Central memory CD8-positive, alpha-beta T cell (primary cell): ENCODE data around the gene CUEDC1.
A peak's percentile ranks its signal among the peaks of the same experiment; 100 is the strongest.
"Not testable (repeated sequence)": the region's sequence is repeated elsewhere in the genome, so short reads cannot be mapped to it uniquely, and the experiment has no call there.

Source experiments
- ATAC-seq: fragments of 150-1000 bp; cut with Tn5 transposase; replicated peaks from 2 replicates; pipeline ENCODE4 v1.10.0; 2022; ENCODE audit warnings: mild to moderate bottlenecking, moderate FRiP score, moderate number of reproducible peaks; ENCODE audit not compliant: poor library complexity, severe bottlenecking; ENCODE audit errors: extremely low read depth
- DNase-seq, 2 donors: peaks; one replicate each; pipeline ENCODE4 v3.0.0; 2021; ENCODE audit warnings: low spot score in 2 of 2
- H3K27ac Mint-ChIP-seq: one replicate; pipeline ENCODE4 v1.8.0; 2022; ENCODE audit warnings: low read depth, mild to moderate bottlenecking, moderate library complexity, mixed read lengths
- H3K27me3 Mint-ChIP-seq: one replicate; pipeline ENCODE4 v1.8.0; 2022; ENCODE audit warnings: mixed read lengths
- H3K36me3 Mint-ChIP-seq: one replicate; pipeline ENCODE4 v1.8.0; 2022; ENCODE audit warnings: mild to moderate bottlenecking, moderate library complexity, mixed read lengths; ENCODE audit not compliant: insufficient read depth
- H3K4me1 Mint-ChIP-seq: one replicate; pipeline ENCODE4 v1.8.0; 2022; ENCODE audit warnings: mixed read lengths
- H3K4me3 Mint-ChIP-seq: one replicate; pipeline ENCODE4 v1.8.0; 2022; ENCODE audit warnings: mild to moderate bottlenecking, moderate library complexity, mixed read lengths
- H3K9me3 Mint-ChIP-seq: one replicate; pipeline ENCODE4 v1.8.0; 2022; ENCODE audit warnings: mixed read lengths

CUEDC1 gene

DNA sequence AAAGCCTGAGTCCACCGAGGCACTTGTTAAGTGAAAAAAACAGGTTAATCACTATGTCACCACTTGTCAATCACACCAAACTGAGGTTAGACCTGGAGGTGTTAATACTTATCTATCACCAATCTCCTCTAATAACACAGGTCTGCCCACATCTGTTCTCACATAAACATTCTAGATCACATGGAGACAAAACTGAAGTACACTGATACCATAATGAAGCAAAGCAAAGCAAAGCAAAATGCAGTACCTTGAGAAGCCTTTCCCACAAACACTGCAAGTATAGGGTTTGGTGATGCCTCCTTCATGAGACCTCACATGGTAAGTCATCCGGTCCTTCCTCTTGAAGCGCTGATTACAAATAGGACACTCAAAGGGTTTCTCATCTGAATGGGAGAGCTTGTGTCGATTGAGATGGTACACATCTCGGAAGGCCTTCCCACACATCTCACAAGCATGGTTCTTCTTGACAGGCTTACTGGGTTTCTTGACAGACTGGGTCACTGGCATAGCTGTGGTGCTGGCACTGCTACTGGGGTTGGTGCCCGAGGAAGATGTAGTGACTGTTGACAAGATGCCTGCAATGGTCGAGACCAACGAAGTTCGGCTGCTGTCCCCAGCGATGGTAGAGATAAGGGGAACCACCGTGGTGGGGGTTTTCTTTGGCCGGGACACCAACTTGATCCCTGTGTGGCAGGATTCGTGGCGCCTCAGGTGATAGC is 27.4 kb upstream of the CUEDC1 start:
- Mint-ChIP-seq H3K27me3 (no peaks in the 10 kb centered on the region), H3K4me1 (peaks cover 78% of the 10 kb centered on the region), H3K36me3 (peaks cover 51% of the 10 kb centered on the region), H3K4me3 (peak overlapping the region; percentile 42), H3K9me3 (no peaks in the 10 kb centered on the region), H3K27ac (peak overlapping the region; percentile 67)
- peak in 1 of 2 donors; percentile 33 for DNase-seq
- peak; percentile 90 for ATAC-seq

DNA sequence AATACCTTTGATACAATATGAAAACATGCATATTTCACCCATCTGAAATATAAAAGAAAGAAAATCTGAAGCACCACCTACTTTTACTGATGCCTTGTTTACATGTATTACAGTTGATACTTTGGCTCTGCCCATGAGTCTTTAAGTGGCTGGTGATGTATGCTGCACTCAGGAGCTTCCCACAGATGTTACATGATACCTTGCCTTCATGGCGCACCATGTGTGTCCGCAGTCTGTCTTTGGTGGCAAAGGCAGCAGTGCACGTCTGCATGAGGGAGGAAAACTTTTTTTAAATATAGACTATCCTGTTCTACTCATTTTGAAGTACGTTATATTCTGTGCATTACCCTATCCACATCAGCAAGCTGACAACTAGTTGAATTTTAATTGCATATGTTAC is 25.3 kb upstream of the CUEDC1 start:
- H3K27ac Mint-ChIP-seq: no peak overlapping the region
- DNase-seq (no peak), ATAC-seq (no peak)
- H3K4me1 Mint-ChIP-seq: peaks cover 70% of the 10 kb centered on the region
- no peaks in the 10 kb centered on the region for H3K27me3 Mint-ChIP-seq
- no peaks in the 10 kb centered on the region for H3K9me3 Mint-ChIP-seq
- H3K4me3 Mint-ChIP-seq: no peak overlapping the region
- H3K36me3 Mint-ChIP-seq: peaks cover 60% of the 10 kb centered on the region

GRCh38 chr17:57979076-57979475 is 23.9 kb upstream of the CUEDC1 start:
- peaks cover 59% of the 10 kb centered on the region for H3K4me1 Mint-ChIP-seq
- no peak for ATAC-seq
- no peak overlapping the region for H3K4me3 Mint-ChIP-seq
- DNase-seq: no peak
- H3K9me3 Mint-ChIP-seq: no peaks in the 10 kb centered on the region
- H3K27me3 Mint-ChIP-seq: no peaks in the 10 kb centered on the region
- no peak overlapping the region for H3K27ac Mint-ChIP-seq
- peaks cover 73% of the 10 kb centered on the region for H3K36me3 Mint-ChIP-seq

- no peak overlapping the region for H3K4me3 Mint-ChIP-seq
- no peak for DNase-seq
- H3K4me1 Mint-ChIP-seq: peaks cover 34% of the 10 kb centered on the region
- H3K27me3 Mint-ChIP-seq: no peaks in the 10 kb centered on the region
- no peaks in the 10 kb centered on the region for H3K9me3 Mint-ChIP-seq
- peaks cover 77% of the 10 kb centered on the region for H3K36me3 Mint-ChIP-seq
- H3K27ac Mint-ChIP-seq: no peak overlapping the region
- no peak for ATAC-seq
These were observed 21.4 kb upstream of the CUEDC1 start for GRCh38 chr17:57976594-57976993.

DNA sequence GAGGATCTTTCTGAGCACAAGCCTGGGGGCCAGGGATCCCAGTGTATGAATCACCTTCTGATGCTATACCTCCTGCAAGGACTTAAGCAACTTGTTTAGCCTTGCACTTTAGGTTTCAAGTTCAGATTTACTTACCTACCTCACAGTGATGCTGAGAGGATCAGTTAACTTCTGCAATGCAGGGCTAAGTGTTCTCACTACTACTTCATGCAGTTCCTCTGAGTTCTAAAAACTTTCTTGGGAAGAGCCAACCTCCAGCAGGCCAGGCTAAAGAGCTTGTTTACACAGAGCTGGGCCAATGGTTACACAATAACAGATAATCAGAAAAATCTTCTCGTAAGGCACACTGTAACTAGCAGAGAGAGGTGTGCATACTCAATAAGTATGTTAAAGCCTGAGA is 19.8 kb upstream of the CUEDC1 start:
- Mint-ChIP-seq H3K4me3 (no peak overlapping the region), H3K4me1 (peaks cover 21% of the 10 kb centered on the region), H3K36me3 (peaks cover 67% of the 10 kb centered on the region), H3K27ac (no peak overlapping the region), H3K9me3 (no peaks in the 10 kb centered on the region), H3K27me3 (no peaks in the 10 kb centered on the region)
- no peak for ATAC-seq
- DNase-seq: no peak

DNA sequence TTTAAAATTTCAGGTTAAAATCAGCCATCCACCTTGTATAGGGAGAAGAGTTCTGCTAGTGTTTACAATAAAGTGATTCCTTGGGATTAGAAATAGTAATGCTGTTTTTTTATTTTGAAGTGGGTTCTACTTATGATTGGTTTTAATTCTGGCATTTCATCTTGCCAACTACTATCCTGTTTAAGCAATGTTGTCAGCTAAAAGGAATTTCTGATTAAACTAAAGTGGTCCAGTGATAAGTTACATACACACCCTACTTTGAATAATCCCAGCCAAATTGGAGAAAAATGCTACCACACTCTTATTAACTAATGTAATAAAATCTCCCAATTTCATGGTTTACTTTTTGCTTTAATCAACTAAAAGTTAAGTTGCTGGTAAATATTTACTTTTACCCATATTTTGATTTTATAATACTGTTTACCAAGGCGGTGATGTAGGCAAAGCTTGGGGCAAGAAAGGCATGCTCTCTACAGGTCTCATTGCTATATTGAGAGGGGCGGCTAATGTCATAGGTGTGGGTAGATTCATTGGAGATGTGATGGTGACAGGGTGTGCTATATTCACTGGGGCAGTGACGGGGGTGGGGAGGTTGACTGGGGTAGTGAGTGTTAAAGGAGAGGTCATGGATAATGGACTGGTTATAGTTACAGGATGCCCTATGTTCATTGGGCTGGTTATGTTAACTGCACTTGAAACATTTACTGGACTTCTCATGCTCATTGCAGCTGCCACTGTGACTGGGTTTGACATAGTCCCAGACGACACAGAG is 19.0 kb upstream of the CUEDC1 start:
- not testable (repeated sequence) for H3K27ac Mint-ChIP-seq, H3K27me3 Mint-ChIP-seq, H3K4me3 Mint-ChIP-seq, DNase-seq, ATAC-seq, H3K9me3 Mint-ChIP-seq
- peaks cover 59% of the 10 kb centered on the region for H3K36me3 Mint-ChIP-seq
- peaks cover 20% of the 10 kb centered on the region for H3K4me1 Mint-ChIP-seq

DNA sequence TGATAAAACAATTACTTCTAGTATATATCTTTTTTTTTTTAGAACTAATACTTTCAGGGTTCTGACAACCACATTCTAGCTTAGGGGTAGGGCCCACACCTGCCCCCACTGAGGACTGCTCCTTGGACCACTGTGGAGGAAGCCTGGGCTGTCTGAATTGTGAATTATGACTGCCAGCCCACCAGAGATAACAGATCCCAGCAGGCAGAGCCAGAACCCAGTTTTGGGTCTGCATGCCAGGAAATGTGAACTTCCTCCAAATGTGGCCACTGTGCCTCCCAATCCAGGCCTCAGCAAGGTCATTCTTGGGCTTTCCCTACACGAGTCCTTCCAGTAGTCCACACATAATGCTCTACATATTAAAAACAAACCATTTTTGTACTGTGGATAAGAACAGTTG is 16.9 kb upstream of the CUEDC1 start:
- peaks cover 7% of the 10 kb centered on the region for H3K4me1 Mint-ChIP-seq
- no peak overlapping the region for H3K27ac Mint-ChIP-seq
- no peak overlapping the region for H3K4me3 Mint-ChIP-seq
- ATAC-seq: no peak
- H3K27me3 Mint-ChIP-seq: no peaks in the 10 kb centered on the region
- H3K36me3 Mint-ChIP-seq: peaks cover 39% of the 10 kb centered on the region
- DNase-seq: no peak
- no peaks in the 10 kb centered on the region for H3K9me3 Mint-ChIP-seq

DNA sequence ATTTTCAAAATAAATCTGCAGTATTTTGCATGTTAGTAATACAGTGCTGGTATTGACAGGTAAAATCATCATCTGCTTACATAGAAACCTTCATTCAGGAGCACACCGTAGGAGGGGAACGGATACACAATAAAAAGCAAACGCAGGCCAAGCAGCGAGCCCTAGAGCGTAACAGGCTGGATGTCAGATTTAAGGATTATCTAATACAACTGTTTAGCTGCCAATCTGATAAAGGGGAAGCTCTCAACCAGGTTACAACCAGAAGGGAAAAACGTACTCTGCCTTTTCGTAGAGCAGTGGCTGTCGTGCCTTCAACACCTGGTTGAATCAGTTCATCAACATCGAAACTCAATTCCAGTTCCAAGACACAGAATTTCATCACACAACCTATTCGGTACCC is 16.4 kb upstream of the CUEDC1 start:
- Mint-ChIP-seq H3K27ac (no peak overlapping the region), H3K27me3 (no peaks in the 10 kb centered on the region), H3K36me3 (peaks cover 34% of the 10 kb centered on the region), H3K9me3 (no peaks in the 10 kb centered on the region), H3K4me1 (peaks cover 6% of the 10 kb centered on the region), H3K4me3 (no peak overlapping the region)
- DNase-seq (no peak), ATAC-seq (no peak)

GRCh38 chr17:57970710-57971109 is 15.5 kb upstream of the CUEDC1 start:
- ATAC-seq (no peak), DNase-seq (no peak)
- peaks cover 25% of the 10 kb centered on the region for H3K36me3 Mint-ChIP-seq
- H3K4me3 Mint-ChIP-seq: no peak overlapping the region
- no peaks in the 10 kb centered on the region for H3K9me3 Mint-ChIP-seq
- H3K4me1 Mint-ChIP-seq: no peaks in the 10 kb centered on the region
- H3K27me3 Mint-ChIP-seq: no peaks in the 10 kb centered on the region
- H3K27ac Mint-ChIP-seq: no peak overlapping the region

DNA sequence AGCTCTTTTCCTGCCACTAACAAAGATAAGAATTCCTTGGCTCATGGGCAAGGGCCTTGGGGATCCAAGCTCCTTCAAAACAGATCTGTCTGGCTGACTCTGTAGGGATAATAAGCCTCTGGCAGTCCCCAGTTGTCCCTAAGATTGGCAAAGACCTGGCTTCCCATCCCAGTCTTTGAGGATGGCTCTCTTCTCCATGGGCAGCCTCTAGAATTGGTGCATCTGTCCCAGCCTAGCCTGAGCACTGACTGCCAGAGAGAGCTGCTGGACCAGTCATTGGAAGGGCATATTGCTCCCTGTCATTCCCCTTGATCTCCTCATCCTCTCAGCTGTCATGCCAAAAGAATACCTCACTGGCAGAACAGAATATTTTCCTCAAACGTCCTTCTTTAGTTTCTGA is 13.2 kb upstream of the CUEDC1 start:
- DNase-seq: no peak
- Mint-ChIP-seq H3K27ac (no peak overlapping the region), H3K4me1 (no peaks in the 10 kb centered on the region), H3K9me3 (no peaks in the 10 kb centered on the region), H3K36me3 (peaks cover 6% of the 10 kb centered on the region), H3K27me3 (peaks cover 14% of the 10 kb centered on the region), H3K4me3 (no peak overlapping the region)
- no peak for ATAC-seq

DNA sequence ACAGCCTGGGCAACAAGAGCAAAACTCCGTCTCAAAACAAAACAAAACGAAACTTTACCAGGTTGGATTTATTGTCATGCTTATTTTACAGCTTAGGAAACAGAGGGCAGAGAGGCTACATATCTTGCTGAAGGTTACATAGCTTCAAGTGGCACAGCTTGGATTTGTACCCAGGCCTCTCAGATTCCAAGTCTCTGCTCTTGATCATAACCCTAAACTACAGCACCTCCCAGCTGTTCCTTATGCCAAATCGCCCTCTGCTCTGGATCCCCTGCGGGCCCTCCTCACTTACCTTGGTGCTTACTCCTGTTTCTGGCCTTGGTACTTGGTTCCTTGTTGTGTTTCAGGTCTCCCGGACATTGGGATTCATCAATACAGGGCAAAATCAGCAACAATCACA is 11.7 kb upstream of the CUEDC1 start:
- Mint-ChIP-seq H3K4me1 (no peaks in the 10 kb centered on the region), H3K4me3 (no peak overlapping the region), H3K27ac (no peak overlapping the region), H3K36me3 (no peaks in the 10 kb centered on the region), H3K27me3 (peaks cover 27% of the 10 kb centered on the region), H3K9me3 (no peaks in the 10 kb centered on the region)
- ATAC-seq: no peak
- no peak for DNase-seq

GRCh38 chr17:57966246-57966645 is 11.0 kb upstream of the CUEDC1 start:
- Mint-ChIP-seq H3K36me3 (no peaks in the 10 kb centered on the region), H3K27ac (no peak overlapping the region), H3K4me3 (no peak overlapping the region), H3K27me3 (peaks cover 29% of the 10 kb centered on the region), H3K4me1 (no peaks in the 10 kb centered on the region), H3K9me3 (no peaks in the 10 kb centered on the region)
- no peak for ATAC-seq
- no peak for DNase-seq

GRCh38 chr17:57965521-57966160 is 10.4 kb upstream of the CUEDC1 start:
- DNase-seq: no peak
- Mint-ChIP-seq H3K9me3 (no peaks in the 10 kb centered on the region), H3K36me3 (no peaks in the 10 kb centered on the region), H3K4me3 (no peak overlapping the region), H3K27me3 (peaks cover 29% of the 10 kb centered on the region), H3K4me1 (no peaks in the 10 kb centered on the region), H3K27ac (no peak overlapping the region)
- ATAC-seq: no peak
